SK-N-SH (cell line): ENCODE data around the gene DYNC1H1. TPM values are rescaled to one million over a fixed set of nuclear protein-coding genes. Genes with fewer than 3 reads are reported as not detected.

Experiments used
- CTCF ChIA-PET: fragments of 300-600, 350-600 bp; formaldehyde crosslinking; extraction: SDS; loops from one replicate; lab custom pipeline; 2021; lab: Yijun Ruan, JAX
- POLR2A ChIA-PET: fragments of 350-600 bp; sonication (Branson Sonifier 250); formaldehyde crosslinking; extraction: SDS; loops from one replicate; lab custom pipeline; 2020; ENCODE audit warnings: antibody characterized with exemption, inconsistent platforms; lab: Yijun Ruan, JAX
- DNase-seq: peaks from one replicate; pipeline ENCODE4 v3.0.0; 2012
- H2AFZ ChIP-seq: fragments of 200-600 bp; sonication (generic); 2 replicates; pipeline ENCODE4 v1.8.1; 2016; ENCODE audit warnings: antibody characterized with exemption, mild to moderate bottlenecking, low read depth
- H3F3A ChIP-seq: fragments of 200-600 bp; sonication (generic); replicated peaks from 2 replicates; pipeline ENCODE3; 2016; ENCODE audit warnings: antibody characterized with exemption, mild to moderate bottlenecking; ENCODE audit not compliant: insufficient read depth
- H3K27ac ChIP-seq, 2 experiments: fragments of 200-500 bp in 1 of 2; fragments of 200-600 bp in 1 of 2; sonication (Bioruptor generic) in 1 of 2; sonication (generic), shearing (Covaris generic) in 1 of 2; 2 replicates each; pipeline versions ENCODE4 v1.5.1 to v1.6.1; 2014 to 2016; ENCODE audit warnings: low read depth in 2 of 2, inconsistent platforms in 1 of 2, low read length in 1 of 2, mild to moderate bottlenecking in 1 of 2, mixed read lengths in 1 of 2
- H3K27me3 ChIP-seq: fragments of 200-600 bp; sonication (generic), shearing (Covaris generic); 2 replicates; pipeline ENCODE4 v1.6.1; 2016; ENCODE audit warnings: mixed run types; ENCODE audit not compliant: insufficient read depth
- H3K36me3 ChIP-seq, 2 experiments: fragments of 200-500 bp in 1 of 2; fragments of 200-600 bp in 1 of 2; sonication (Bioruptor generic) in 1 of 2; sonication (generic) in 1 of 2; replicated peaks in 1 of 2; 2 replicates each; pipeline versions ENCODE3 to v1.5.1; 2014 to 2016; ENCODE audit warnings: low read length in 1 of 2, mild to moderate bottlenecking in 1 of 2; ENCODE audit not compliant: insufficient read depth in 2 of 2, control insufficient read depth in 1 of 2
- H3K4me1 ChIP-seq, 2 experiments: fragments of 200-500 bp in 1 of 2; fragments of 200-600 bp in 1 of 2; sonication (Bioruptor generic) in 1 of 2; sonication (generic), shearing (Covaris generic) in 1 of 2; 2 replicates each; pipeline versions ENCODE4 v1.5.1 to v1.6.1; 2014 to 2016; ENCODE audit warnings: low read depth in 1 of 2, low read length in 1 of 2, mixed run types in 1 of 2; ENCODE audit not compliant: insufficient read depth in 2 of 2, control insufficient read depth in 1 of 2
- H3K4me2 ChIP-seq: fragments of 200-600 bp; sonication (generic), shearing (Covaris generic); 2 replicates; pipeline ENCODE4 v1.6.1; 2017; ENCODE audit warnings: mixed run types
- H3K4me3 ChIP-seq, 2 experiments: fragments of 200-500 bp in 1 of 2; fragments of 200-600 bp in 1 of 2; sonication (Bioruptor generic) in 1 of 2; sonication (generic), shearing (Covaris generic) in 1 of 2; 2 replicates each; pipeline versions ENCODE4 v1.5.1 to v1.8.1; 2014 to 2016; ENCODE audit warnings: low read depth in 2 of 2, inconsistent platforms in 1 of 2, low read length in 1 of 2, mild to moderate bottlenecking in 1 of 2, mixed read lengths in 1 of 2, moderate library complexity in 1 of 2
- H3K79me2 ChIP-seq: fragments of 200-600 bp; sonication (generic); 2 replicates; pipeline ENCODE4 v1.8.1; 2017; ENCODE audit warnings: mild to moderate bottlenecking; ENCODE audit not compliant: insufficient read depth
- H3K9ac ChIP-seq: fragments of 200-600 bp; sonication (generic); 2 replicates; pipeline ENCODE4 v1.6.1; 2017; ENCODE audit warnings: mixed run types
- H3K9me2 ChIP-seq: fragments of 200-600 bp; sonication (generic); 2 replicates; pipeline ENCODE4 v1.6.1; 2017; ENCODE audit warnings: mixed run types
- H3K9me3 ChIP-seq: fragments of 200-600 bp; sonication (generic); 2 replicates; pipeline ENCODE4 v1.6.1; 2017; ENCODE audit warnings: mixed run types, mild to moderate bottlenecking, moderate library complexity
- H4K20me1 ChIP-seq: fragments of 200-600 bp; sonication (generic); 2 replicates; pipeline ENCODE4 v1.6.1; 2017; ENCODE audit warnings: mild to moderate bottlenecking, mixed run types; ENCODE audit not compliant: insufficient read depth
- CHD2 ChIP-seq: fragments of 150-350 bp; IDR thresholded peaks from 2 replicates; pipeline ENCODE4 v1.6.1; 2018; ENCODE audit warnings: low read length; ENCODE audit not compliant: partially characterized antibody
- FOSL2 ChIP-seq: IDR thresholded peaks from 2 replicates; pipeline ENCODE4 v1.4.0; 2012; ENCODE audit warnings: low read depth, mild to moderate bottlenecking, moderate library complexity, borderline replicate concordance
- FOXJ3 ChIP-seq: sonication (generic); formaldehyde crosslinking; IDR thresholded peaks from 2 replicates; pipeline ENCODE4 v1.5.1; 2020; ENCODE audit warnings: mild to moderate bottlenecking, missing genetic modification reagents
- FOXM1 ChIP-seq: IDR thresholded peaks from 2 replicates; pipeline ENCODE4 v1.4.0; 2012; ENCODE audit warnings: low read depth, mild to moderate bottlenecking
- MEF2A ChIP-seq: IDR thresholded peaks from 2 replicates; pipeline ENCODE4 v1.4.0; 2012; ENCODE audit warnings: low read depth, borderline replicate concordance
- MXI1 ChIP-seq: IDR thresholded peaks from 2 replicates; pipeline ENCODE4 v1.6.1; 2012; ENCODE audit warnings: mild to moderate bottlenecking, low read depth, low read length, improper control_type of control experiment
- NFIC ChIP-seq: IDR thresholded peaks from 2 replicates; pipeline ENCODE4 v1.4.0; 2012; ENCODE audit warnings: borderline replicate concordance
- RXRA ChIP-seq: IDR thresholded peaks from 2 replicates; pipeline ENCODE4 v1.4.0; 2012; ENCODE audit warnings: low read depth, mild to moderate bottlenecking, borderline replicate concordance
- YY1 ChIP-seq: IDR thresholded peaks from 2 replicates; pipeline ENCODE4 v1.4.0; 2012; ENCODE audit warnings: low read depth, mild to moderate bottlenecking
- WGBS: methylation state at CpG from one replicate; pipeline ENCODE4 v1.1.6; 2017; ENCODE audit warnings: low lambda C conversion rate; 5-methylcytosine and 5-hydroxymethylcytosine counted together
- polyA plus RNA-seq, 3 experiments: library from polyadenylated mRNA; depleted of rRNA; stranded (reverse); fragments of >200 nt; gene quantifications; 2 replicates each; pipeline ENCODE4 v1.2.3, GENCODE V29; 2012
- TF ChIP-seq, protein P1 (sequence below): IDR thresholded peaks from 2 replicates; pipeline ENCODE4 v1.6.1; 2012; ENCODE audit warnings: mild to moderate bottlenecking, low read depth, low read length, moderate library complexity
- TF ChIP-seq, protein P2 (sequence below): IDR thresholded peaks from 2 replicates; pipeline ENCODE4; 2012
- TF ChIP-seq, protein P3 (sequence below): IDR thresholded peaks from 2 replicates; pipeline ENCODE4 v1.4.0; 2012; ENCODE audit warnings: low read depth

DYNC1H1 gene
- polyA plus RNA-seq, 1 of the 3 experiments (the other 2 are of a cell fraction), result 140 TPM

DNA sequence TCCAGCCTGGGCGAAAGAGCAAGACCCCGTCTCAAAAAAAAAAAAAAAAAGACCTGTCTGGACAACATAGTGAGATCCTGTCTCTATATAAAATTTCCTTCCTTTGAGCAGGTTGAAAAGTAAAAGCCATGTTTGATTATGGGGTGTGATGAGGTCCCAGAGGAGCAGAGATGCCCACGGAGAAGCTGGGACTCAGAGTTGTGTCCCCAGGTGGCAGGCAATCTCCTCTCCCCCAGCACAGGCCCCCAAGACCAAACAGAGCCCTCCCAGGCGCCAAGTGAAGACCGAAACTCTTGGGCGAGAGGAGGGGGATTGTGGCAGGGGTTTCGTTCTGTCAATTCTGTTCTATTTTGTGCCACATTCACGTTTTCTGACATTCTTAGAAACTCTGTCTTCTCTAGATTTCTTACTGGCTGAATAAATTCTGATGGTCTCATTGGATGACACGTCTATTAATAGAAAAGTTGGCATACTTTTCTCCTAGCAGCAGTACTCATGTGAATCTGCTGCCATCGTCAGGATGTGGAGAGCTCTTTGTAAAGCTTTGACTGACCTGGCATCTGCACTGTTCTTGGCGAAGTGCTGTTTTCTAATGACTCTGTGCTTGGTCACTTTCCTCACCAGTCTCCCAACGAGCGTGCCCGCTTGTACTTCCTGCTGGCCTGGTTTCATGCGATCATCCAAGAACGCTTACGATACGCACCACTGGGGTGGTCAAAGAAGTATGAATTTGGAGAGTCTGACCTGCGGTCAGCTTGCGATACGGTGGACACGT, 79.1 kb downstream of the DYNC1H1 start:
- H3K27ac ChIP-seq, result no peak overlapping the region
- POLR2A ChIA-PET, result no interaction called here

DNA sequence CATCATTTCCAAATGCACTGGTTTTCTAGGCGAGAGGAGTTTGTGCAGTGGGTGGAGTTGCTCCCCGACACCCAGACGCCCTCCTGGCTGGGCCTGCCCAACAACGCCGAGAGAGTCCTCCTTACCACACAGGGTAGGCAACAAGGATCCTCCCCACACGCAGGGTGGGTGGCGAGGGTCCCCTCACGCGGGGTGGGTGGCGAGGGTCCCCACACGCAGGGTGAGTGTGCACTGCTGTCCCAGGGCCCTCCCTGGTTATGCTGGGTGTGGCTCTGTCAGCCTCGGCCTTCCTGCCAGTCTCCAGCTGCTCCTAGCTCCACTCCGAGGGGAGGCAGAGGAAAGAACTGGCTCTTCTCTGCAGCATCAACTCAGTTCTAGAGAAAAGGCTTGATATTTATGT, 80.2 kb downstream of the DYNC1H1 start:
- no peak overlapping the region for H2AFZ ChIP-seq
- H3K27me3 ChIP-seq, result no peaks in the 10 kb centered on the region
- 100% methylated on average over 3 of the region's 13 CpGs for WGBS
- no peaks in the 10 kb centered on the region for H3K4me1 ChIP-seq
- POLR2A ChIA-PET, result no interaction called here
- no peaks in the 10 kb centered on the region for H3K9me2 ChIP-seq
- no peaks in the 10 kb centered on the region for H3K79me2 ChIP-seq
- no peak overlapping the region for H3K9ac ChIP-seq
- H4K20me1 ChIP-seq, result no peaks in the 10 kb centered on the region
- no peak overlapping the region for H3K4me3 ChIP-seq
- CTCF ChIA-PET, result interaction anchor here (0.6 to 2.9 kb wide), 2 partner anchors 9 to 272 kb away, joined by 3 to 8 read pairs; no protein-coding TSS in a partner anchor
- H3K36me3 ChIP-seq, result peaks cover 56 to 71% of the 10 kb centered on the region in 2 experiments
- H3K27ac ChIP-seq, result no peak overlapping the region
- TF ChIP-seq, protein P1, sequence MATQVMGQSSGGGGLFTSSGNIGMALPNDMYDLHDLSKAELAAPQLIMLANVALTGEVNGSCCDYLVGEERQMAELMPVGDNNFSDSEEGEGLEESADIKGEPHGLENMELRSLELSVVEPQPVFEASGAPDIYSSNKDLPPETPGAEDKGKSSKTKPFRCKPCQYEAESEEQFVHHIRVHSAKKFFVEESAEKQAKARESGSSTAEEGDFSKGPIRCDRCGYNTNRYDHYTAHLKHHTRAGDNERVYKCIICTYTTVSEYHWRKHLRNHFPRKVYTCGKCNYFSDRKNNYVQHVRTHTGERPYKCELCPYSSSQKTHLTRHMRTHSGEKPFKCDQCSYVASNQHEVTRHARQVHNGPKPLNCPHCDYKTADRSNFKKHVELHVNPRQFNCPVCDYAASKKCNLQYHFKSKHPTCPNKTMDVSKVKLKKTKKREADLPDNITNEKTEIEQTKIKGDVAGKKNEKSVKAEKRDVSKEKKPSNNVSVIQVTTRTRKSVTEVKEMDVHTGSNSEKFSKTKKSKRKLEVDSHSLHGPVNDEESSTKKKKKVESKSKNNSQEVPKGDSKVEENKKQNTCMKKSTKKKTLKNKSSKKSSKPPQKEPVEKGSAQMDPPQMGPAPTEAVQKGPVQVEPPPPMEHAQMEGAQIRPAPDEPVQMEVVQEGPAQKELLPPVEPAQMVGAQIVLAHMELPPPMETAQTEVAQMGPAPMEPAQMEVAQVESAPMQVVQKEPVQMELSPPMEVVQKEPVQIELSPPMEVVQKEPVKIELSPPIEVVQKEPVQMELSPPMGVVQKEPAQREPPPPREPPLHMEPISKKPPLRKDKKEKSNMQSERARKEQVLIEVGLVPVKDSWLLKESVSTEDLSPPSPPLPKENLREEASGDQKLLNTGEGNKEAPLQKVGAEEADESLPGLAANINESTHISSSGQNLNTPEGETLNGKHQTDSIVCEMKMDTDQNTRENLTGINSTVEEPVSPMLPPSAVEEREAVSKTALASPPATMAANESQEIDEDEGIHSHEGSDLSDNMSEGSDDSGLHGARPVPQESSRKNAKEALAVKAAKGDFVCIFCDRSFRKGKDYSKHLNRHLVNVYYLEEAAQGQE, result no peak
- no peak for TF ChIP-seq FOXM1
- no peak for TF ChIP-seq MEF2A
- no peak for TF ChIP-seq RXRA
- no peak for TF ChIP-seq MXI1
- no peak for TF ChIP-seq YY1
- no peak for TF ChIP-seq FOSL2
- no peak for TF ChIP-seq FOXJ3 (CRISPR knock-in tag)
- TF ChIP-seq CHD2, result no peak
- peaks cover 4% of the 10 kb centered on the region for H3F3A ChIP-seq
- no peak for DNase-seq
- H3K4me2 ChIP-seq, result no peak overlapping the region
- H3K9me3 ChIP-seq, result no peaks in the 10 kb centered on the region

More for the DNA sequence above, 79.1 kb downstream of the DYNC1H1 start:
- Histone ChIP-seq H3K4me1 (no peaks in the 10 kb centered on the region), H3K4me2 (no peak overlapping the region), H3K36me3 (peaks cover 61 to 71% of the 10 kb centered on the region in 2 experiments), H3K9ac (no peak overlapping the region), H3K9me2 (no peaks in the 10 kb centered on the region), H3K79me2 (no peaks in the 10 kb centered on the region), H2AFZ (no peak overlapping the region), H3F3A (peaks cover 4% of the 10 kb centered on the region), H3K4me3 (no peak overlapping the region), H3K9me3 (no peaks in the 10 kb centered on the region), H3K27me3 (no peaks in the 10 kb centered on the region), H4K20me1 (no peaks in the 10 kb centered on the region)
- no peak for DNase-seq
- no peak for TF ChIP-seq CHD2
- TF ChIP-seq NFIC, result no peak
- TF ChIP-seq, protein P2, sequence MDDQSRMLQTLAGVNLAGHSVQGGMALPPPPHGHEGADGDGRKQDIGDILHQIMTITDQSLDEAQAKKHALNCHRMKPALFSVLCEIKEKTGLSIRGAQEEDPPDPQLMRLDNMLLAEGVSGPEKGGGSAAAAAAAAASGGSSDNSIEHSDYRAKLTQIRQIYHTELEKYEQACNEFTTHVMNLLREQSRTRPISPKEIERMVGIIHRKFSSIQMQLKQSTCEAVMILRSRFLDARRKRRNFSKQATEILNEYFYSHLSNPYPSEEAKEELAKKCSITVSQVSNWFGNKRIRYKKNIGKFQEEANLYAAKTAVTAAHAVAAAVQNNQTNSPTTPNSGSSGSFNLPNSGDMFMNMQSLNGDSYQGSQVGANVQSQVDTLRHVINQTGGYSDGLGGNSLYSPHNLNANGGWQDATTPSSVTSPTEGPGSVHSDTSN, result no peak
- TF ChIP-seq, protein P3, sequence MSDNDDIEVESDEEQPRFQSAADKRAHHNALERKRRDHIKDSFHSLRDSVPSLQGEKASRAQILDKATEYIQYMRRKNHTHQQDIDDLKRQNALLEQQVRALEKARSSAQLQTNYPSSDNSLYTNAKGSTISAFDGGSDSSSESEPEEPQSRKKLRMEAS, result no peak
- CTCF ChIA-PET, result interaction anchor here (0.9 kb wide), 1 partner anchor 82 kb away, joined by 4 read pairs; no protein-coding TSS in a partner anchor
- WGBS, result 90% methylated on average over 22 of the region's 22 CpGs
